ENCODE results near the gene USP24.

DNA sequence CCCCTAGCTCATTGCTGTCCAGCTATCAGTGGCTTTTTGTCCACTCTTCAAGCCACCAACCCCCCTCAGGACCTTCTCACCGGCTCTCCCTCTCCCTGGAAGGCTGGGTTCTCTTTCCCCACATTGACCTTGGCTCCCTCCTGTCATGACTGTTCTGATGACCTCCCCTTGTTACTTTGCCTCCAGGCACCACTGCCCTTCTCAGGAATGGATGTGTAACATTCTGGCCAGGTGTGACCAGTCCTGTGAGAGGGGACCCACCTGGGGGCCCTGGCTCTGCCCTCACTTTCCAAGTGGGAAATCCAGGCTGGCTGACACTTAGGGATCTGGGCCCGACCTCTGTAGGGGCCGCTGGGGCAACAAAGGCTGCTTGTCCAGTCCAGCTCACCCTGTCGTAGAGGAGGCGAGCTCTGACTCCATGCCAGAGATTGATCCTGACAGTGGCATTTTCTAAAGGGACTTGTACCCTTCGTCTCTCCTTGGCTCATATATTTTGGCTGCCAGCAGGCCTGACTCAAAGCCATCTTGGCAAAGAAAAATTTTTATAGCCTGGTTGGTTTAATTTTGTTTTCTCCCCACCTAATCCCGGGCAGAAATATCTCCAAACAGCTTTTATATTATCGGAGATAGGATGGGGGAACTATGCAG, 37.9 kb upstream of the USP24 start:
- TF ChIP-seq POLR2A (IDR thresholded peaks at IDR 0.05; ENCODE audit: low read depth, low read length) = no peak
- TF ChIP-seq TAF1 (IDR thresholded peaks at IDR 0.05; ENCODE audit: low read depth, low read length) = no peak
